Measurements from ENCODE around the gene TTI1. TPM values are rescaled to one million over a fixed set of nuclear protein-coding genes. Genes with fewer than 3 reads are reported as not detected.
A peak's percentile ranks its signal among the peaks of the same experiment; 100 is the strongest.

The TTI1 gene
- total and polyA plus RNA-seq, 2 experiments from 2014 or later = 17.8 to 56.4 TPM

GRCh38 chr20:38052870-38053269 lies 19.6 kb upstream of the TTI1 start:
- Histone ChIP-seq H4K20me1 (replicated peaks; ENCODE audit: insufficient read depth) (peaks cover 16% of the 10 kb centered on the region), H3K36me3 (ENCODE audit: insufficient read depth) (peaks cover 8% of the 10 kb centered on the region; the same call in 1 of the 2 replicates), H3K79me2 (replicated peaks; ENCODE audit: insufficient read depth) (peaks cover 80% of the 10 kb centered on the region), H3K4me1 (ENCODE audit: insufficient read depth) (no peaks in the 10 kb centered on the region), H2AFZ (no peak overlapping the region), H3K4me3 (no peak overlapping the region), H3K9me2 (ENCODE audit: insufficient read depth) (no peaks in the 10 kb centered on the region), H3K4me2 (no peak overlapping the region), H3F3A (replicated peaks; ENCODE audit: low read depth) (no peaks in the 10 kb centered on the region), H3K27ac (ENCODE audit: low read depth) (no peak overlapping the region), H3K27me3 (ENCODE audit: insufficient read depth) (no peaks in the 10 kb centered on the region)
- Mint-ChIP-seq H3K9me3 (no peaks in the 10 kb centered on the region), H3K4me3 (no peak overlapping the region), H3K36me3 (ENCODE audit: low read depth) (peaks cover 18% of the 10 kb centered on the region; the same call in 2 of the 3 replicates), H3K4me1 (peaks cover 9% of the 10 kb centered on the region; the same call in 2 of the 3 replicates), H3K27ac (peak overlapping the region; percentile 54; the same call in 1 of the 2 replicates), H3K27me3 (ENCODE audit: insufficient read depth, low read depth, poor library complexity) (peaks cover 3% of the 10 kb centered on the region)
- DNase-seq (ENCODE audit: low spot score) (no peak), ATAC-seq (no peak)
- TF ChIP-seq CREB1 (CRISPR knock-in tag; IDR thresholded peaks at IDR 0.05; ENCODE audit: low read depth) = no peak
- TF ChIP-seq CTCF (conservative IDR thresholded peaks at IDR 0.05; ENCODE audit: low read depth in 2 of 2) = no peak
- TF ChIP-seq EZH2 (IDR thresholded peaks at IDR 0.05; ENCODE audit: low read depth, unreplicated experiment) = no peak
- TF ChIP-seq ZNF331 (CRISPR knock-in tag; IDR thresholded peaks at IDR 0.05; ENCODE audit: low read depth) = no peak
- no peak for TF ChIP-seq ZNF462 (CRISPR knock-in tag; IDR thresholded peaks at IDR 0.05)
- TF ChIP-seq NANOG (IDR thresholded peaks at IDR 0.05; ENCODE audit: borderline replicate concordance) = no peak
- no peak for TF ChIP-seq ZNF114 (CRISPR knock-in tag; IDR thresholded peaks at IDR 0.05)
- TF ChIP-seq REST (IDR thresholded peaks at IDR 0.05; ENCODE audit: unreplicated experiment) = no peak
- no peak for TF ChIP-seq EZH2phosphoT487 (IDR thresholded peaks at IDR 0.05; ENCODE audit: unreplicated experiment)
- TF ChIP-seq STAT1 (IDR thresholded peaks at IDR 0.05; ENCODE audit: unreplicated experiment) = no peak
- no peak for TF ChIP-seq JUNB (IDR thresholded peaks at IDR 0.05; ENCODE audit: unreplicated experiment)
- no peak for TF ChIP-seq ETS1 (IDR thresholded peaks at IDR 0.05)
- no peak for TF ChIP-seq POLR2AphosphoS5 (IDR thresholded peaks at IDR 0.05; ENCODE audit: low read depth)
